HepG2 (cell line): Measurements from ENCODE around the gene WRAP73.

Source experiments
- CEBPB ChIP-seq: IDR thresholded peaks from 2 replicates; pipeline ENCODE4 v1.6.1; 2011; ENCODE audit warnings: low read depth, low read length, improper control_type of control experiment, borderline replicate concordance
- FOXK2 ChIP-seq: fragments of 450-650 bp; IDR thresholded peaks from 2 replicates; pipeline ENCODE4 v1.6.1; 2016
- MEF2D ChIP-seq: sonication (generic); formaldehyde crosslinking; IDR thresholded peaks from 2 replicates; pipeline ENCODE4 v1.5.1; 2020; ENCODE audit warnings: mild to moderate bottlenecking, missing genetic modification reagents
- PAX8 ChIP-seq: sonication (generic); formaldehyde crosslinking; IDR thresholded peaks from 2 replicates; pipeline ENCODE4 v1.8.0; 2022; ENCODE audit warnings: mild to moderate bottlenecking, missing genetic modification reagents, borderline replicate concordance
- PLRG1 ChIP-seq: fragments of 450-650 bp; conservative IDR thresholded peaks from 2 replicates; pipeline ENCODE4 v1.6.1; 2016
- SAFB2 ChIP-seq: sonication (generic); formaldehyde crosslinking; IDR thresholded peaks from 2 replicates; pipeline ENCODE4 v1.5.1; 2020; ENCODE audit warnings: missing genetic modification reagents, low read depth, mild to moderate bottlenecking, borderline replicate concordance
- SIN3A ChIP-seq: IDR thresholded peaks from 2 replicates; pipeline ENCODE4 v1.6.1; 2011; ENCODE audit warnings: low read depth, mild to moderate bottlenecking, control low read depth, low read length, borderline replicate concordance
- YY1 ChIP-seq: IDR thresholded peaks from 2 replicates; pipeline ENCODE4 v1.6.1; 2011; ENCODE audit warnings: low read length, low read depth, moderate library complexity, mild to moderate bottlenecking; ENCODE audit not compliant: insufficient read depth, insufficient replicate concordance
- TF ChIP-seq, protein P1 (sequence below): sonication (generic); formaldehyde crosslinking; IDR thresholded peaks from 2 replicates; pipeline ENCODE4 v1.5.0; 2020; ENCODE audit warnings: mild to moderate bottlenecking, missing genetic modification reagents, moderate library complexity
- TF ChIP-seq, protein P2 (sequence below): sonication (generic); formaldehyde crosslinking; IDR thresholded peaks from 2 replicates; pipeline ENCODE4 v1.4.0; 2020; ENCODE audit warnings: missing genetic modification reagents, borderline replicate concordance

DNA sequence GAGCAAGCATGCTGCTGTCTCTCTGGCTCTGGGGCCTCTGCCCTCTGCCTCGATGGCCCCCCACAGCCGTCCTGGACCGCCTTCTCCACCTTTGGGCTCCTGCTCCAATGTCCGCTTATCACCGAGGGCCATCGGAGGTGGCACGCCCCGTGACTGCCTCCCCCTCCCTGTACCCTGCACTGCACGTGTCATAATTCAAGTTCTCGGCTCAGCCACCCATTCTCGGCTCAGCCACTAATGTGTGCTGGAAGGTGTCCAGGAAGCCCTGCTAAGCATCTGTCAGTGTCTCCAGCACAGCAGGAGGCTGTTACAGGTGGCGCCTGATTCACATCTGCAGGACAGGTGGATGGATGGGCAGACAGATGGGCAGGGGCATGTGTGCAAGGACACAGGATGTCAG is 47.9 kb upstream of the WRAP73 start:
- TF ChIP-seq, protein P1, sequence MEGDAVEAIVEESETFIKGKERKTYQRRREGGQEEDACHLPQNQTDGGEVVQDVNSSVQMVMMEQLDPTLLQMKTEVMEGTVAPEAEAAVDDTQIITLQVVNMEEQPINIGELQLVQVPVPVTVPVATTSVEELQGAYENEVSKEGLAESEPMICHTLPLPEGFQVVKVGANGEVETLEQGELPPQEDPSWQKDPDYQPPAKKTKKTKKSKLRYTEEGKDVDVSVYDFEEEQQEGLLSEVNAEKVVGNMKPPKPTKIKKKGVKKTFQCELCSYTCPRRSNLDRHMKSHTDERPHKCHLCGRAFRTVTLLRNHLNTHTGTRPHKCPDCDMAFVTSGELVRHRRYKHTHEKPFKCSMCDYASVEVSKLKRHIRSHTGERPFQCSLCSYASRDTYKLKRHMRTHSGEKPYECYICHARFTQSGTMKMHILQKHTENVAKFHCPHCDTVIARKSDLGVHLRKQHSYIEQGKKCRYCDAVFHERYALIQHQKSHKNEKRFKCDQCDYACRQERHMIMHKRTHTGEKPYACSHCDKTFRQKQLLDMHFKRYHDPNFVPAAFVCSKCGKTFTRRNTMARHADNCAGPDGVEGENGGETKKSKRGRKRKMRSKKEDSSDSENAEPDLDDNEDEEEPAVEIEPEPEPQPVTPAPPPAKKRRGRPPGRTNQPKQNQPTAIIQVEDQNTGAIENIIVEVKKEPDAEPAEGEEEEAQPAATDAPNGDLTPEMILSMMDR = no peak
- TF ChIP-seq PLRG1 = no peak
- TF ChIP-seq CEBPB = no peak
- no peak for TF ChIP-seq SAFB2 (CRISPR knock-in tag)
- TF ChIP-seq SIN3A = no peak
- no peak for TF ChIP-seq YY1
- TF ChIP-seq FOXK2 = no peak
- no peak for TF ChIP-seq MEF2D
- TF ChIP-seq PAX8 (CRISPR knock-in tag) = no peak
- TF ChIP-seq, protein P2, sequence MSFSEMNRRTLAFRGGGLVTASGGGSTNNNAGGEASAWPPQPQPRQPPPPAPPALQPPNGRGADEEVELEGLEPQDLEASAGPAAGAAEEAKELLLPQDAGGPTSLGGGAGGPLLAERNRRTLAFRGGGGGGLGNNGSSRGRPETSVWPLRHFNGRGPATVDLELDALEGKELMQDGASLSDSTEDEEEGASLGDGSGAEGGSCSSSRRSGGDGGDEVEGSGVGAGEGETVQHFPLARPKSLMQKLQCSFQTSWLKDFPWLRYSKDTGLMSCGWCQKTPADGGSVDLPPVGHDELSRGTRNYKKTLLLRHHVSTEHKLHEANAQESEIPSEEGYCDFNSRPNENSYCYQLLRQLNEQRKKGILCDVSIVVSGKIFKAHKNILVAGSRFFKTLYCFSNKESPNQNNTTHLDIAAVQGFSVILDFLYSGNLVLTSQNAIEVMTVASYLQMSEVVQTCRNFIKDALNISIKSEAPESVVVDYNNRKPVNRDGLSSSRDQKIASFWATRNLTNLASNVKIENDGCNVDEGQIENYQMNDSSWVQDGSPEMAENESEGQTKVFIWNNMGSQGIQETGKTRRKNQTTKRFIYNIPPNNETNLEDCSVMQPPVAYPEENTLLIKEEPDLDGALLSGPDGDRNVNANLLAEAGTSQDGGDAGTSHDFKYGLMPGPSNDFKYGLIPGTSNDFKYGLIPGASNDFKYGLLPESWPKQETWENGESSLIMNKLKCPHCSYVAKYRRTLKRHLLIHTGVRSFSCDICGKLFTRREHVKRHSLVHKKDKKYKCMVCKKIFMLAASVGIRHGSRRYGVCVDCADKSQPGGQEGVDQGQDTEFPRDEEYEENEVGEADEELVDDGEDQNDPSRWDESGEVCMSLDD (CRISPR knock-in tag) = no peak
